GM18868 (cell line): ENCODE measurements around the gene TTC34.

Source experiments
- ATAC-seq: cut with Tn5 transposase; IDR thresholded peaks from one replicate; pipeline ENCODE4 v1.9.1; 2021; ENCODE audit warnings: mild to moderate bottlenecking, moderate library complexity; ENCODE audit not compliant: unreplicated experiment

Gene TTC34

GRCh38 chr1:2812939-2813653, 11.6 kb upstream of the TTC34 start:
- ATAC-seq, result no peak

DNA sequence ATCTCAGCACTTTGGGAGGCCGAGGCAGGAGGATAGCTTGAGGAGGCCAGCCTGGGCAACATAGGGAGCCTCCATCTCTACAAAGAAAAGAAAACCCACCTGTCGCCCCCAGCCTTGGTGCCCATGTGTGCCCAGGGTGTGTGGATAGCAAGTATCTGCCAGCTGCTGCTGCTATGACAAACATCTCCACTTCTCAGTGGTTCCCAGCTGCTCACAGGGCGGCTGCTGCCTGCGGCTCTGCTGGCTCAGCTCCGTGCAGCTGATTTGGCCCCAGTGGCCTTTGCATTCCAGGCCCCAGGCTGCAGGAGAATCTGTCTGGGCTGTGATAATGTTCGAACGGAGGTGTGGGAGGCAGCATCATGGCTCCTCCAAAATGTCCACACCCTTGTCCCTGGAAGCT, 10.6 kb upstream of the TTC34 start:
- ATAC-seq, result no peak

DNA sequence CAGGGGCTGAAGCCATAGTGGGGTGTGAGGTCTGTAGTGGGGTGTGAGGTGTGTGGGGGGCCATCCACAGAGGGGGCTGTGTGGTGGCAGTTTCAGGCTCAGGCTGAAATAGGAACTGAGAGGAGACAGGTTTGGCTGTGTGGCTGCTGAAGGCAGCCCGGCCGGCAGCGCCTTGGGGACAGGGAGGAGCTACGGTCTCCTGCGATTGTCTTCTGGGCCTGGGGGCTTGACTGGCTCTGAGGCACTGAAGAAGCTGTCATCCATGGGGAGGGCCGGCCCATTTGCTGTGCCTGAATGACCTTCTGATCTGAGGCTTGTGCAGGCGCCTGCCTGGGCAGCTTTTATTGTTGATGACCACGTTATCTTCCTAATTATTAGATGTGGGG, 10.0 kb upstream of the TTC34 start:
- no peak for ATAC-seq

DNA sequence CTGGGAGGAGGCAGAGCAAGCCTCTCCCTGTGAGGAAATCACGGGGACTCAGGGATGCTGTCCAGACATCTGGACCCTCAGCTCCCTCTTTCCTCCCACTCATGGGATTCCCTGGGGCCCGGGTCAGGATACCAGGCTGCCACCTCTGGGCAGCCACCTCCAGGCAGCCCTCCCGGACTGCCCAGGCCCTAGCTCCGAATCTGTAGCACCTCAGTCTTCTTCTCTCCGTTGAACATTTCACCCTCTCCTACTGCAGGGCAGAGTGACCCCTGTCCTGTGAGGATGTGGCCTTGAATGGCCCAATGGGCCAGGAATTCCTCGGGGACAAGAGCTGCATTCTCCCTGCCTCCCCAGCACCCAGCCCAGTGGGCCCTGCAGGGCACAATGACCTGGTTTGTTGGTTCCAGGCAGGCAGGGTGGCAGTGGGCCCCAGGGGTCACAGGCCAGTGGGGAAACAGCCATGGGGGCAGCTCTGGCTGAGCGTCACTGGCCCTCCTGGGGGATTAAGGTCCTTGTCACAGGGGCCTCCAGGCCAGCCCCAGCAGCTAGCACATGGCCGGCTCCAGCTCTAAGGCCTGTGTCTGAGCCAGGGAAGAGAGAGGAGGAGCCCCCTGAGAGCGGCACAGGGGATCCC, 9.5 kb upstream of the TTC34 start:
- no peak for ATAC-seq

DNA sequence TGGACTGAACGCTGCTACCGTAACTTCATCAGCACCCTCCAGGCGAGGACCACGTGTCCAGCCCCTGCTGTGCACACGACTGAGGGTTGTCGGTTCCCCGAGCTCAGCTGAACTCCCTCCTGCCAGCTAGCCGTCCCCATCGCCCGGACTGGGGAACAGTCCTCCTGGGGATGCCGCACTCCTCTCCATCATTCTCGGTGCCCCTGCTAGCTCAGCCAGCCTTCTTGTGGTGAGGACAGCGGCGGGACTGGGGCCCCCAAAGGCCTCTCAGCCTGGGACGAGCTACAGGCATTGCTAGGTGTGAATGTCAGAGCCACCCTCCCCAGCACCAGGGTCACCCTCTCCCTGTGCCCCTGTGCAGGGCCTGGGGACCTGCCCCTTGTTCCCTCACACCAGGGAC, 8.8 kb upstream of the TTC34 start:
- ATAC-seq, result no peak

- ATAC-seq, result no peak
Observed at GRCh38 chr1:2809656-2810055, 8.2 kb upstream of the TTC34 start.

GRCh38 chr1:2808831-2809605, 7.5 kb upstream of the TTC34 start:
- ATAC-seq, result no peak

GRCh38 chr1:2808386-2808705, 6.9 kb upstream of the TTC34 start:
- ATAC-seq, result no peak

GRCh38 chr1:2807678-2808385, 6.3 kb upstream of the TTC34 start:
- no peak for ATAC-seq

- no peak for ATAC-seq
Observed at GRCh38 chr1:2807036-2807435, 5.5 kb upstream of the TTC34 start.

DNA sequence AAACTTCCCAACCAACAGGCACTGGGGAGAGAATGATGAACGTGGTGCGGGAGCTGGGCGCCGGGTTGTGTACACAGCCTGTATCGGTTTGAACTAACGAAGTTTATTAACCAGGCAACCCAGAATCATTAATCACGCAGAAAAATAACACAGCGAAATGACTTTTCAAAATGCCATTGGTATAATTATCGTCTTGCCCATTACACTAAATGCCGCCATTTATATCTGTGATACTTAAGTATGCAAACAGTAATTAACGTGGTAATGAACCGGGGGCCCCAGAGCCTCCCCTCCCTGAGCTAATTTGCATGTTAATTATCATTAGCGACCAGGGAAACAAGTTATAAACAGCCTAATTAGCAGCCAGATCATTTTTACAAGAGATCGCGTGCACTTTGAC, 5.1 kb upstream of the TTC34 start:
- no peak for ATAC-seq

DNA sequence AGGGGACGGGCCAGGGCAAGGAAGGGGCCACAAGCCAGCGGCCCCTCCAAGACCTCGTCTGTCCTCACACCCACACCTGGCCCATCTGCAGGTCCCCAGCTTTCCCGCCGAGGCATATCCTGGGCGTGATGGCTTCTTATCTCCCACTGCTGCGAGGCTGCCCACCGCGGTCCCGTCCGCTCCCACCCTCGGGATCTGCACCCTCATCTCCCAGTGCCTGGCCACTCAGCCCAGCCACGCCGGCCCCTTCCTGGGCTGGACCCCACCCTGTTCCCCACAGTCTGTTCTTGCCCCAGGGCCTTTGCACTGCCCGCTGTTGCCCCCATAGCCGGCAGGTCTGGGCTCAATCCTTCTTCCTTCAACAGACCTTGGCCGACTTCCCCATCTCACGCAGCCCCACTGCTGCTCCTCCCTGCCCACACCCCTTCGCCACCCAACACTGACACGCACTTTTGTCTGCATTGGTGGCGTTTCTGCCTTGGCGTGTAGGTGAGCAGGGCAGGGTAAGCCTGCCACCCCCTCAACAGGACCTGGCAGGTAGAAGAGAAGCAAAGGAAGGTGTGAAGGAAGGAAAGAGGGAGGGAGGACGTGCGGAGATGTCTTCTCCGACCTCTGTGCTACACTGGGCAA, 4.4 kb upstream of the TTC34 start:
- ATAC-seq, result no peak

DNA sequence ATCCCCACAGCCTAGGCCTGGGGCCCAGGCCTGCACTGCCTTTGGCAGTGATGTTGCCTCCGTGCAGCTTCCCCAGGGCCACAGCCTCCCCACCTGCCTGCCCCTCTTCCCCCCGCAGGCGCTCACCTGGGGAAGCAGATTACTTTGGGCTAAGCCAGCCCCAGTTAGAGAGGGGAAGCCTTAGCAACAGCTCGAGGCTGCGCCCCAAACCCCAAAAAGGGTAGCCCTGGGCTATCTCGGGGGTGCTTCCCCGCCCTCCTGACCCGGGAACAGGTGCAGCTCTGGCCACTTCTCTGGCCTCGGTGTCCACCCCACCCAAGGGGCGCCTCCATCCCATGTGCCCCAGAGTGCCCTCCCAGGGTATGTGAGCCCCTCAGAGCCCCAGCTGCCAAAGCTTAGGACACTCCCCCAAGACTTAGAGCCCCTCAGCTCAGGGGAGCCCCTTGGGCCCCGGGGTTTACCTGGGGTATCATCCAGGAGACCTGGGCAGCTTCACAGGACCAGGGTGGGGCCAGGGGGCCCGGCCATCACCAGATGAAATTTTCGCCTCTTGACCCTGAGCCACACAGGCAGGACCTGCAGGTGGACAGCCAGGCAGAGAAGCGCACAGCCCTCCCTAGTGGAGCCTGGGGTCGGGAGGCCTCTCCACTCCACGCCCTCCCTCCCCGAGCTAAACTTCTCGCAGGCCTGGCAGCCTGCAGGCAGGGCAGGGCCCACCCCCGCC, 3.3 kb upstream of the TTC34 start:
- ATAC-seq, result no peak

GRCh38 chr1:2803931-2804627, 2.6 kb upstream of the TTC34 start:
- no peak for ATAC-seq

GRCh38 chr1:2803086-2803930, 1.8 kb upstream of the TTC34 start:
- no peak for ATAC-seq

DNA sequence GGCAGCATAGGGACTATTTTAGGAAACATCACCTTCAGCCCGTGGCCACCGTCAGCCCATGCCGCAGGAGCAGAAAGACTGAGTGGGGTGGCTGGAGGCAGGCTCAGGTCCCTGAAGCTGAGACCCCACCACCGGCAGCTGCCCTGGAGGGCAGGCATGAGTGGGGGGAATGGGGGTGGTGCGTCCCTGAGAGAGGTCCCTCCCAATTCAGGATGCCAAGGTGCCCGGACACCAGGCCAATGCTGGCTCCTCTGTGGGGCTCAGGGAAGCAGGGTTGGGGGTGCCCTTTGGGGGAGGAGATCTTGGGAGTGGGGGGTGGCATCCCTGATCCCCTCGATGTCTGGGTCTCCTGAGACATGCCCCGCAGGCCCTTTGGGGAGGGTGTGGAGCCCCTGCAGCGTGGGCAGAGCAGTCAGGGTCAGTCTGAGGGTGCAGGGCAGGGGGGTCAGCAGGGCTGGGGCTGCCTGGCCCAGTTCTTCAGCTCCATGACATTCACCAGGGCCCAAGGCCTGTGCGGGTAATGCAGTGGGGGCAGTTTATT, 998 bp upstream of the TTC34 start:
- no peak for ATAC-seq

GRCh38 chr1:2801046-2801445, 447 bp downstream of the TTC34 start:
- no peak for ATAC-seq

- ATAC-seq, result no peak
Observed at GRCh38 chr1:2800664-2801045, 838 bp downstream of the TTC34 start.
